OCI-LY1 (cell line): Measurements from ENCODE around the gene SMAD3.

Source experiments
- H2AFZ ChIP-seq: fragments of 200-600 bp; sonication (generic), shearing (Covaris generic); 2 replicates; pipeline ENCODE4 v1.6.0; 2014; ENCODE audit warnings: antibody characterized with exemption, mild to moderate bottlenecking, low read length
- H3F3A ChIP-seq: fragments of 200-600 bp; sonication (generic), shearing (Covaris generic); 2 replicates; pipeline ENCODE4 v1.6.0; 2014; ENCODE audit warnings: mild to moderate bottlenecking, antibody characterized with exemption, low read length, moderate library complexity; ENCODE audit not compliant: insufficient read depth
- H3K27ac ChIP-seq: fragments of 200-600 bp; sonication (generic); 2 replicates; pipeline ENCODE4 v1.5.1; 2014; ENCODE audit warnings: low read length, mixed run types, mild to moderate bottlenecking, low read depth; ENCODE audit not compliant: poor library complexity, severe bottlenecking
- H3K27me3 ChIP-seq: fragments of 200-600 bp; sonication (generic); 2 replicates; pipeline ENCODE4 v1.6.0; 2014; ENCODE audit warnings: antibody characterized with exemption, mild to moderate bottlenecking, low read length, moderate library complexity; ENCODE audit not compliant: insufficient read depth
- H3K36me3 ChIP-seq: fragments of 200-600 bp; sonication (generic); 2 replicates; pipeline ENCODE4 v1.6.1; 2014; ENCODE audit warnings: mild to moderate bottlenecking, antibody characterized with exemption, low read length, moderate library complexity, mixed read lengths; ENCODE audit not compliant: insufficient read depth
- H3K4me1 ChIP-seq: fragments of 200-600 bp; sonication (generic); 2 replicates; pipeline ENCODE4 v1.5.1; 2014; ENCODE audit warnings: mild to moderate bottlenecking, low read length, moderate library complexity; ENCODE audit not compliant: insufficient read depth, severe bottlenecking
- H3K4me2 ChIP-seq: fragments of 200-600 bp; sonication (generic), shearing (Covaris generic); 2 replicates; pipeline ENCODE4 v1.6.1; 2014; ENCODE audit warnings: low read length
- H3K4me3 ChIP-seq: fragments of 200-600 bp; sonication (generic); 2 replicates; pipeline ENCODE4 v1.5.1; 2014; ENCODE audit warnings: low read length, low read depth, mild to moderate bottlenecking, mixed read lengths; ENCODE audit not compliant: poor library complexity, severe bottlenecking
- H3K79me2 ChIP-seq: fragments of 200-600 bp; shearing (Covaris generic); 2 replicates; pipeline ENCODE4 v1.6.1; 2016; ENCODE audit warnings: mixed run types, low read length, mixed read lengths; ENCODE audit not compliant: insufficient read depth
- H3K9ac ChIP-seq: fragments of 200-600 bp; sonication (generic), shearing (Covaris generic); 2 replicates; pipeline ENCODE4 v1.6.1; 2014; ENCODE audit warnings: mild to moderate bottlenecking, low read length, mixed read lengths
- H3K9me2 ChIP-seq: fragments of 200-600 bp; sonication (generic), shearing (Covaris generic); 2 replicates; pipeline ENCODE4 v1.6.1; 2014; ENCODE audit warnings: low read depth, mild to moderate bottlenecking, low read length, mixed read lengths
- H3K9me3 ChIP-seq: fragments of 200-600 bp; shearing (Covaris generic); 2 replicates; pipeline ENCODE4 v1.6.1; 2014; ENCODE audit warnings: low read length, mixed read lengths
- H4K20me1 ChIP-seq: fragments of 200-600 bp; sonication (generic), shearing (Covaris generic); 2 replicates; pipeline ENCODE4 v1.6.0; 2016; ENCODE audit warnings: mild to moderate bottlenecking, low read length; ENCODE audit not compliant: insufficient read depth
- CTCF ChIP-seq: fragments of 200-600 bp; sonication (generic), shearing (Covaris generic); IDR thresholded peaks from 2 replicates; pipeline ENCODE4 v1.5.1; 2017; ENCODE audit warnings: mild to moderate bottlenecking, antibody characterized with exemption, low read length, moderate library complexity, mixed read lengths
- EZH2 ChIP-seq: fragments of 200-600 bp; sonication (generic), shearing (Covaris generic); IDR thresholded peaks from 2 replicates; pipeline ENCODE4 v1.8.0; 2017; ENCODE audit warnings: borderline replicate concordance, mixed run types, mild to moderate bottlenecking, antibody characterized with exemption, low read length, moderate library complexity, mixed read lengths

Gene SMAD3

GRCh38 chr15:67035886-67036285 lies 29.5 kb upstream of the SMAD3 start:
- H2AFZ ChIP-seq: no peak overlapping the region
- H3K36me3 ChIP-seq: no peaks in the 10 kb centered on the region
- no peak overlapping the region for H3K27ac ChIP-seq
- no peaks in the 10 kb centered on the region for H4K20me1 ChIP-seq
- H3K4me2 ChIP-seq: no peak overlapping the region
- no peaks in the 10 kb centered on the region for H3F3A ChIP-seq
- TF ChIP-seq EZH2 (no peak), CTCF (no peak)
- H3K4me1 ChIP-seq: no peaks in the 10 kb centered on the region
- H3K9me2 ChIP-seq: no peaks in the 10 kb centered on the region
- peaks cover 8% of the 10 kb centered on the region for H3K27me3 ChIP-seq
- no peaks in the 10 kb centered on the region for H3K9me3 ChIP-seq
- H3K4me3 ChIP-seq: no peak overlapping the region
- no peaks in the 10 kb centered on the region for H3K79me2 ChIP-seq
- no peak overlapping the region for H3K9ac ChIP-seq

GRCh38 chr15:67036775-67037555 lies 28.4 kb upstream of the SMAD3 start:
- H3K4me2 ChIP-seq: no peak overlapping the region

GRCh38 chr15:67037694-67038093 lies 27.7 kb upstream of the SMAD3 start:
- TF ChIP-seq EZH2 (no peak), CTCF (no peak)
- Histone ChIP-seq H3K9me3 (no peaks in the 10 kb centered on the region), H3K9me2 (no peaks in the 10 kb centered on the region), H3F3A (no peaks in the 10 kb centered on the region), H3K36me3 (no peaks in the 10 kb centered on the region), H2AFZ (no peak overlapping the region), H4K20me1 (no peaks in the 10 kb centered on the region), H3K4me2 (no peak overlapping the region), H3K4me1 (no peaks in the 10 kb centered on the region), H3K27ac (no peak overlapping the region), H3K4me3 (no peak overlapping the region), H3K27me3 (peaks cover 8% of the 10 kb centered on the region), H3K9ac (no peak overlapping the region), H3K79me2 (no peaks in the 10 kb centered on the region)

More at GRCh38 chr15:67036775-67037555, 28.4 kb upstream of the SMAD3 start:
- TF ChIP-seq EZH2: no peak
- TF ChIP-seq CTCF: no peak
- H4K20me1 ChIP-seq: no peaks in the 10 kb centered on the region
- H2AFZ ChIP-seq: no peak overlapping the region
- no peaks in the 10 kb centered on the region for H3K4me1 ChIP-seq
- no peak overlapping the region for H3K4me3 ChIP-seq
- H3K9ac ChIP-seq: no peak overlapping the region
- no peaks in the 10 kb centered on the region for H3F3A ChIP-seq
- no peaks in the 10 kb centered on the region for H3K36me3 ChIP-seq
- H3K9me3 ChIP-seq: no peaks in the 10 kb centered on the region
- H3K9me2 ChIP-seq: no peaks in the 10 kb centered on the region
- peaks cover 8% of the 10 kb centered on the region for H3K27me3 ChIP-seq
- no peaks in the 10 kb centered on the region for H3K79me2 ChIP-seq
- no peak overlapping the region for H3K27ac ChIP-seq
